ENCODE data around the gene OBSCN.

The OBSCN gene

GRCh38 chr1:228336308-228337030 lies 128.6 kb downstream of the OBSCN start:
- DNase-seq (ENCODE audit: extremely low read depth, low read depth), result no peak
- TF ChIP-seq CTCF (IDR thresholded peaks at IDR 0.05; ENCODE audit: low read depth, low read length), result no peak

- no peak for TF ChIP-seq CTCF (IDR thresholded peaks at IDR 0.05; ENCODE audit: low read depth, low read length)
Measured at GRCh38 chr1:228337031-228337564, 129.3 kb downstream of the OBSCN start.

GRCh38 chr1:228337711-228338520 lies 130.1 kb downstream of the OBSCN start:
- no peak for DNase-seq (ENCODE audit: extremely low read depth, low read depth)
- TF ChIP-seq CTCF (IDR thresholded peaks at IDR 0.05; ENCODE audit: low read depth, low read length), result no peak

More at GRCh38 chr1:228337031-228337564, 129.3 kb downstream of the OBSCN start:
- no peak for DNase-seq (ENCODE audit: extremely low read depth, low read depth)

GRCh38 chr1:228338521-228339051 lies 130.7 kb downstream of the OBSCN start:
- DNase-seq (ENCODE audit: extremely low read depth, low read depth), result no peak
- TF ChIP-seq CTCF (IDR thresholded peaks at IDR 0.05; ENCODE audit: low read depth, low read length), result no peak

GRCh38 chr1:228339059-228339704 lies 131.3 kb downstream of the OBSCN start:
- DNase-seq (ENCODE audit: extremely low read depth, low read depth), result no peak
- TF ChIP-seq CTCF (IDR thresholded peaks at IDR 0.05; ENCODE audit: low read depth, low read length), result no peak

- no peak for TF ChIP-seq CTCF (IDR thresholded peaks at IDR 0.05; ENCODE audit: low read depth, low read length)
- DNase-seq (ENCODE audit: extremely low read depth, low read depth), result no peak
Measured at GRCh38 chr1:228339766-228340685, 132.2 kb downstream of the OBSCN start.
